Activated T-helper 2 cell treated with anti-CD3 and anti-CD28 coated beads, Interferon-gamma antibody, Interleukin-2, Interleukin-4, amounts not matched to agents 10 μg/mL and 5 μg/mL and 100 μg/mL, durations not matched to agents 14 hours and 24 hours and 36 hours (primary cell): Measurements from ENCODE around the gene NCKAP5. TPM values are rescaled to one million over a fixed set of nuclear protein-coding genes. Genes with fewer than 3 reads are reported as not detected.

Source experiments
- DNase-seq: peaks from one replicate; pipeline ENCODE4 v3.0.0; 2021; ENCODE audit warnings: low spot score
- H3K27ac Mint-ChIP-seq: one replicate; pipeline ENCODE4 v1.8.0; 2021; ENCODE audit warnings: mixed read lengths
- H3K27me3 Mint-ChIP-seq: one replicate; pipeline ENCODE4 v1.8.0; 2021; ENCODE audit warnings: low read depth, mixed read lengths
- H3K36me3 Mint-ChIP-seq: one replicate; pipeline ENCODE4 v1.8.0; 2021; ENCODE audit warnings: low read depth, mixed read lengths
- H3K4me1 Mint-ChIP-seq: one replicate; pipeline ENCODE4 v1.8.0; 2021; ENCODE audit warnings: low read depth, mixed read lengths
- H3K4me3 Mint-ChIP-seq: one replicate; pipeline ENCODE4 v1.8.0; 2021; ENCODE audit warnings: low read depth, mild to moderate bottlenecking, moderate library complexity, mixed read lengths
- H3K9me3 Mint-ChIP-seq: one replicate; pipeline ENCODE4 v1.8.0; 2021; ENCODE audit warnings: mixed read lengths
- intact Hi-C: fragments of 100-400 bp; cut with micrococcal nuclease; formaldehyde crosslinking; loops from one replicate; pipeline ENCODE4 v1.15.1; 2023
- total RNA-seq: library from RNA; stranded (reverse); gene quantifications from 2 replicates; pipeline ENCODE4 v1.2.3, GENCODE V29; 2022

Gene NCKAP5
- total RNA-seq, 1 donor from 2014 or later, result not detected

DNA sequence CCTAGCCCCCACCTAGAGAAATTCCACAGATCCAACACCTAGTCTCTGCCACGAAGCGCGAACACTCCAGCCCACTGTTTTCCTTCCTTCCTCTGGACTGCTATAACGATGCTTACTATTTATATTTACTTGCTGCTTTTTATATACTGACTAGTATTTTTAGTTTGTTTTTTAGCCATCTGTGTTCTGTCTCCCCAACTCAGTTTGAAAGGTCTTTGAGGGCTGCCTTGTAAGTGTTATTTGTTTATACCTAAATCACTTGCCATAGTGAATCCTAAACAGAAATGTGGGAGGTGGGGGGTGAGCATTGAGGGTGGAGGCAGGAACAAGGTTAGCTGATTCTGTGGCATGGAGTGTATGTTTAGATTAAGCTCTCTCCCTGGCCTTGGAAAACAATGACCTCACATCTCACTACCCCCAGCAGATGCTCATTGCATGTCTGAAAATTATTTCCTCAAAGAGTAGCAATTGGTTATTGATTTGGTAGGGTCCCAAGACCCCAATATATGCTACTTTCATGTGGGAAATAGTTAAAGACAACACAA is 1.1 kb upstream of the NCKAP5 start:
- DNase-seq, result no peak
- no peaks in the 10 kb centered on the region for H3K4me1 Mint-ChIP-seq
- H3K27me3 Mint-ChIP-seq, result peaks cover 13% of the 10 kb centered on the region
- no peak overlapping the region for H3K27ac Mint-ChIP-seq
- no peaks in the 10 kb centered on the region for H3K9me3 Mint-ChIP-seq
- H3K36me3 Mint-ChIP-seq, result no peaks in the 10 kb centered on the region
- no peak overlapping the region for H3K4me3 Mint-ChIP-seq
- intact Hi-C loops, result no loop called here

DNA sequence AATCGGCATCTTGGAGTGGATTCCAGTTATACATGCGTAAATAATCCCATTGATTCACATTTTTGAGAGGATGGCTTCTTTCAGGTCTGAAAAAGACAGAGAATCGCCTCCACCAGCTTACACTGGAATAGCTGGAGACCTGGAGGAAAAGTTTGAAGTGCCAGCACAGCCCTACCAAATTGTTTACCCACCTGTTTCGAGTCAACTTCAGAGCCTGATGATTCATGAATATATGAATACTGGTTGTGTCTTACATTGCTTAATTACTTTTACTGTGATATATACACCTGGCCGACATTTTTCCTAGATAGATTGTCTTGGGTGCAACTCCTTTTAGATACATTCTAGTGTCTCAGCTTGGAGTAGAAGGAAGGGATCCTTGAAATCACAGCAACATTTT is 335 bp upstream of the NCKAP5 start:
- Mint-ChIP-seq H3K4me1 (no peaks in the 10 kb centered on the region), H3K9me3 (no peaks in the 10 kb centered on the region), H3K4me3 (no peak overlapping the region), H3K36me3 (no peaks in the 10 kb centered on the region), H3K27me3 (peaks cover 13% of the 10 kb centered on the region), H3K27ac (no peak overlapping the region)
- no peak for DNase-seq
- intact Hi-C loops, result no loop called here

DNA sequence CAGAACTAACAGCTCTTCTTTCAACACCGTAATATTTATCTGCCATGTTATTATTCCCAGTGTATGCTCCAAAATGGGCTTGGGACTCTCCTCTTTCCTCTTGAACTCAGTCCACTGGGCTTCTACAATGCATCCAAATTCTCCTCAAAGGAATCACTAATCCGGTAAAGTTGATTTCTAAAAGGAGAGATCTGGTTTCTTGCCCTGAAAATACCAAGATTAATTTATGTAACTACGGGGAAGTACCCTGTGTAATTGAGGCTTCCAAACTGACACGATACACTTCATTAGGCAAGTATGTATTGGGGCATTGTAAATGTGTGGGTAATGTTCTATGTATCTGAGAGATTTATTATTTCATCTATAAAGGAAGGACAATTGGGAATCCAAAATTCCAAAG is 5.7 kb downstream of the NCKAP5 start:
- H3K4me3 Mint-ChIP-seq, result no peak overlapping the region
- H3K27me3 Mint-ChIP-seq, result no peaks in the 10 kb centered on the region

DNA sequence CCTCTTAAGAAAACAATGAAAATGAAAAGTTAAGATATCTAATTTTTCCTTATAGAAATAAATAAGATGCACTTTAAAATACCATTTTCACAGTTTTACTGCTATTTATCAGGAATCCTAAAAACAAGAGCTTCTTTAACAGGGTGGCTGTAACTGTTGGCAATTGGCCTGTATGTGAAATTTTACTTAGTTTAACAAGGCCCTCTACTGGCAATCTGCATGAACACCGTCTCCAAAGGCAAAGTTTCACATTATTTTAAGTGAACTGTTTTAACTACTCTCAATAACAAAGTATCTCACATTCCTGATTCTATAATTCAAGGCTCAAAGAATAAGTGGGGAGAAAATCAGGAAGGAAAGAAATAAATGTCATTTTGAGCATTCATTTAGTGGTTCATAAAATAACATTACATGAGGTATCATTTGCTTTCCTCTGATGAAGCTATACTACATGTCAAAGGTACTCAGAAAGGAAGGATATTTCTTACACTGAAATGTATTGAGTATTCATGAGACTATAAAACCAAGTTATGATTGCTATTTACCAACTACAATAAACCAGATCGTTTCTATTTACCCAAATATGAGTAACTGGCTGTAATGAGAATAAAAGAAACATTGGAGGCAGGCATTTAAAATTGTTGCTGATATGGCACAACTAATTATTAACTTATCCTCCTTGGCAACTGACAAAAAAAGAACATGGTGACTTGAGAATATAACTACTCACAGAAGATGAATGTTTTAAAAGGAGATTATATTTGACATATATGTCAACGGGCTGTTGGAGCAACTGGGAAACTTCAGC is 7.0 kb downstream of the NCKAP5 start:
- no peaks in the 10 kb centered on the region for H3K27me3 Mint-ChIP-seq
- H3K27ac Mint-ChIP-seq, result no peak overlapping the region
- no peak overlapping the region for H3K4me3 Mint-ChIP-seq
- H3K4me1 Mint-ChIP-seq, result no peaks in the 10 kb centered on the region
- intact Hi-C loops, result no loop called here
- no peaks in the 10 kb centered on the region for H3K9me3 Mint-ChIP-seq
- no peaks in the 10 kb centered on the region for H3K36me3 Mint-ChIP-seq
- DNase-seq, result no peak

More for the DNA sequence above, 5.7 kb downstream of the NCKAP5 start:
- Mint-ChIP-seq H3K9me3 (no peaks in the 10 kb centered on the region), H3K4me1 (no peaks in the 10 kb centered on the region), H3K36me3 (no peaks in the 10 kb centered on the region), H3K27ac (no peak overlapping the region)
- intact Hi-C loops, result no loop called here
- DNase-seq, result no peak

DNA sequence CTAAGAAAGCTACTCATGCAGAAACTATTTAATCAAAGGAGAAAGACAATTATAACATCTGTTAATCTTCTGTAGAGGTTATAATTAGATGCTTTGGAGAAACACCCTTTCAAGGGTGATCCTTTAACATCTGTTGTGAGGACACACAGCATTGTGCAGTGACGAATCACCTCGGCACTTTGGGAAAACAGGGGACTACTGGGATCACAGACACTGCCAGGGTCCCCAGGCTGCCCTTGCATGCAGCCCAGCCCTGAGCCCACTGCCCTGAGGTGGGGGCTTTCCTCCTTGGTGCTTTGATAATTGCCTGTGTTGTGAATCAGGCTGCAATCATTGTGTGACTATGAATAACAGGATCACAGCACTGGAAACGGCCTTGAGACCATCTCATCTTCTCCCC is 10.6 kb downstream of the NCKAP5 start:
- intact Hi-C loops, result no loop called here
- H3K27ac Mint-ChIP-seq, result no peak overlapping the region
- no peaks in the 10 kb centered on the region for H3K36me3 Mint-ChIP-seq
- H3K27me3 Mint-ChIP-seq, result no peaks in the 10 kb centered on the region
- no peaks in the 10 kb centered on the region for H3K9me3 Mint-ChIP-seq
- H3K4me1 Mint-ChIP-seq, result no peaks in the 10 kb centered on the region
- no peak overlapping the region for H3K4me3 Mint-ChIP-seq
- DNase-seq, result no peak

DNA sequence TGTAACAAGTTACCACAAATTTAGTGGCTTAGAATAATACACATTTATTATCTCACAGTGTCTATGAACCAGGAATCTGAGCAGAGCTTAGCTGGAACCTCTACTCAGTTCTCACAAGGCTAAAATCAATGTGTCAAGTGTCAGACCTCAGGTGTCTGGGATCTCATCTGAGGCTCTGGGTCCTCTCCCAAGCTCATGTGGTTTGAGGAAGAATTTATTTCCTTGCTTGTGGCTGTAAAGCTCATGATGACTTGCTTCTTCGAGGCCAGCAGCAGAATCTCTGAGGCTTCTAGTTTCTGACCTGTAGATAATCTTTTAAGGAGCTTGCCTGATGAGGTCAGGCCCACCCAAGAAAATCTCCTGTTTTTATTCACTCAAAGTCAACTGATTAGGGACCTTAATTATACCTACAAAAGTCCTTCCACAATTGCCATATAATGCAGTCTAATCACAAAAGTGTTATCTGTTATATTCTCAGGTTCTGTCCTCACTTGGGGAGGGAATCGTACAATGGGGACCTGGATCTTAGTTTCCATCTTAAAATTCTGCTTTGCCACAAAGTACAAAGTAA is 14.3 kb downstream of the NCKAP5 start:
- DNase-seq, result no peak
- no peak overlapping the region for H3K27ac Mint-ChIP-seq
- intact Hi-C loops, result no loop called here
- no peaks in the 10 kb centered on the region for H3K36me3 Mint-ChIP-seq
- no peaks in the 10 kb centered on the region for H3K27me3 Mint-ChIP-seq
- H3K9me3 Mint-ChIP-seq, result no peaks in the 10 kb centered on the region
- H3K4me1 Mint-ChIP-seq, result no peaks in the 10 kb centered on the region
- no peak overlapping the region for H3K4me3 Mint-ChIP-seq

DNA sequence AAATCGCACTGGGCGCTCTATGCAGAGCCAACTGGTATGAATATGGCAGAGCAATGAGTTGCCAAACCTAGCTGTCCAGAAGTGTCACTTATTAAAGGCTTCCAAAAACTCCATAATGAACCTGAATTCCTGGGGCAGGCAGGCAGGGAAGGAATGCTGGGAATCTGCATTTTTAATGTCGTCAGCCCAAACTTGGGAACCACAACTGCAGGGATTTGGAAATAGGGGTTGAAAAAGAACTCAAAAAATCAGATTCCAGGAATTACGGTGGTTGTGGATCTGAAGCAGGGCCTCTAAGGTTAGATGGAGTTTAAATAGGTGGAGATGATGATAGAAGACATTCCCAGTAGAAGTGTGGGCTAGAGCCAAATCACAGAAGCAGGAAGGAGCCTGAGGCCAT is 15.0 kb downstream of the NCKAP5 start:
- H3K36me3 Mint-ChIP-seq, result no peaks in the 10 kb centered on the region
- intact Hi-C loops, result no loop called here
- H3K27me3 Mint-ChIP-seq, result no peaks in the 10 kb centered on the region
- no peak overlapping the region for H3K27ac Mint-ChIP-seq
- no peak for DNase-seq
- H3K9me3 Mint-ChIP-seq, result no peaks in the 10 kb centered on the region
- H3K4me1 Mint-ChIP-seq, result no peaks in the 10 kb centered on the region
- no peak overlapping the region for H3K4me3 Mint-ChIP-seq

DNA sequence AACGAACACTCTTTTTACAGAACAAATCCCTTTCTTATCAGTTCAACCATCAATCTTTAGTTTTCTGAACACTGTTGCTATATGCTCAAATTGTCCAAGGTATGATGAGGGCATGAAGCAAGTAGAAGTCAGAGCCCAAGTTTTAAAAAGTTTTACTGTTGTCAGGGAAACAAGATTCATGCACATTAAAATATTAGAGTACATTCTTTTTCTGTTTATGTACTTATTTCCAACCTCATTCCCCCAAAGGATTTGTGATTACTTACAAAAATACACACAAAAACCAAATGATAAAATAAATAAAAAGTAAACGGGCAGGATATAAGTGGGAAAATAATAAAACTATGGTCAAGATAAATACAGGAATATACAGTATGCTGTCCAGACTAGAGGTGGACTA is 15.4 kb downstream of the NCKAP5 start:
- Mint-ChIP-seq H3K27me3 (no peaks in the 10 kb centered on the region), H3K36me3 (no peaks in the 10 kb centered on the region), H3K4me1 (no peaks in the 10 kb centered on the region), H3K9me3 (no peaks in the 10 kb centered on the region), H3K4me3 (no peak overlapping the region), H3K27ac (no peak overlapping the region)
- intact Hi-C loops, result no loop called here
- no peak for DNase-seq

DNA sequence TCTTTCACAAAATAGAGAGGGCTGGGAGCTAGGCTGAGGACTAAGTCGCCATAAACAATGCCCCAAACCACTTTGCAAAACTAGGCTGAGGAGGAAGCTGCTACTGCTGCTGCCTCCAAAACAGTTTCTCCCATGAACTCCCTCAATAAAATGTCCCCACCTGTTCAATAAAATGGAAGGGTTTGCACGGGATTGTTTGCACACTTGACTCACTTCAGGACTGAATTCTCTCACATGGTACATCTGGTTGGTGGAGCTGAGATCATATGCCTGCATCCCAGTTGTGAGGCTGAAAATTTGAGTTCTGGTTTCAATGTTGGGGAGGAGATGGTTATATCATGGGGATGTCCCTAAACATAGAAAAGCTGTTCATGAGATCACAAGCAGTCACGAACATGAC is 26.5 kb downstream of the NCKAP5 start:
- no peaks in the 10 kb centered on the region for H3K4me1 Mint-ChIP-seq
- H3K27ac Mint-ChIP-seq, result no peak overlapping the region
- H3K36me3 Mint-ChIP-seq, result no peaks in the 10 kb centered on the region
- no peaks in the 10 kb centered on the region for H3K27me3 Mint-ChIP-seq
- no peak overlapping the region for H3K4me3 Mint-ChIP-seq
- intact Hi-C loops, result no loop called here
- H3K9me3 Mint-ChIP-seq, result peaks cover 4% of the 10 kb centered on the region
- DNase-seq, result no peak

DNA sequence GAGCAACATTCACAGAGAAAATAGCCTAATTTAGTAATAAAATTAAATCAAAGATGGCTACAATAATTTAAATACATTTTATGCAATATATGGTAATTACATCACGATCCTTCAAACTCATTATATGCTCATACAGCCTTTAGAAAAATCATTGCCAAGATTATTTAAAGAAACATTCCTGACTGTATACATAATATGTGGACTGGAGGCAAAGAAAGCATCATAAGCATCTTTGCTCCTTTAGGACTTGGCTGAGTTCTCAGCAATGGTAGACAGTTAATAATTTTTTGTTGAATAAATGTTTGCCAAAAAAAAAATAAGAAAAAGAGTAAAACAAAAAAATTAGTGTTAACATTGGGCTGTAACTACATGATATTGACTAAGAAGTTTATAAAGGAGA is 26.9 kb downstream of the NCKAP5 start:
- no peaks in the 10 kb centered on the region for H3K4me1 Mint-ChIP-seq
- intact Hi-C loops, result no loop called here
- H3K27me3 Mint-ChIP-seq, result no peaks in the 10 kb centered on the region
- H3K27ac Mint-ChIP-seq, result no peak overlapping the region
- H3K36me3 Mint-ChIP-seq, result no peaks in the 10 kb centered on the region
- DNase-seq, result no peak
- peaks cover under 1% of the 10 kb centered on the region for H3K9me3 Mint-ChIP-seq
- no peak overlapping the region for H3K4me3 Mint-ChIP-seq

DNA sequence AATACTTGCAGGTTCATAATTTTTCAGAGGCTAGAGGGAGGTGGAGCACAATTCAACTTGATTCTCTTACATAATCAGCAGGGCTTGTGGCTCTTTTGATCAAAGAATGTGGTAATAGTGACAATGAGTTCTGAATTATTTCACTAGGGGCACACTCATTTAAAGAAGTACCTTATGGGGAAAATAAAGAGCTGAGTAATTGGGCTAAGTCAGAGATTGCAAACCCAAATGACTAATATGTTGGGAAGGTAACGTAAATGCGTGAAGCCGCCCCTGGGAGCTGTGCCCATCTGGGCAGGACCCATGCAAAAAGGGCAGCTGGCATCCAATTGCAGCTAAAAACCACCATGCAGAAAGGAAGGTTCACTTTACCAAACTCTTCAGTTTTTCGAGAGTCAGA is 35.3 kb downstream of the NCKAP5 start:
- Mint-ChIP-seq H3K27me3 (no peaks in the 10 kb centered on the region), H3K27ac (no peak overlapping the region), H3K4me3 (no peak overlapping the region), H3K4me1 (no peaks in the 10 kb centered on the region), H3K36me3 (no peaks in the 10 kb centered on the region), H3K9me3 (no peaks in the 10 kb centered on the region)
- intact Hi-C loops, result no loop called here
- DNase-seq, result no peak

DNA sequence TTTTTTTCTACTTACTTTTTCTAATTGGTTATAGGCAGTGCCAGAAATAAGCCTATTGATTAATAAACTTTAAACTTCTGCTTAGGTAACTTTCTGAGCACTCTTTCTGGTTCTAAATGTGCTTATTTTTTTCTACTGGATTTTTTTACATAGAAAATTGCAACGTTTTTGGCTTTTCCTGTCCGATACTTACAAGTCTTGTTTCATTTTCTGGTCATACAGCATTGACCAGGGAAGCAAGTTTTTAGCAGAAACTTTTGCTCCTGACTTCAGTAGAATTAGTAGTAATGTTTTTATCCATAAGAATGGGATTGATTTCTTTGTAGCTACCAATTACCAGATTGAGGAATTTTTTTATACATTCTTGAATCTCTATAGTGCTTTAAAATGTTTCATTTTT is 36.9 kb downstream of the NCKAP5 start:
- no peak for DNase-seq
- Mint-ChIP-seq H3K27ac (no peak overlapping the region), H3K9me3 (no peaks in the 10 kb centered on the region), H3K4me1 (no peaks in the 10 kb centered on the region), H3K27me3 (no peaks in the 10 kb centered on the region), H3K4me3 (no peak overlapping the region), H3K36me3 (no peaks in the 10 kb centered on the region)
- intact Hi-C loops, result no loop called here

DNA sequence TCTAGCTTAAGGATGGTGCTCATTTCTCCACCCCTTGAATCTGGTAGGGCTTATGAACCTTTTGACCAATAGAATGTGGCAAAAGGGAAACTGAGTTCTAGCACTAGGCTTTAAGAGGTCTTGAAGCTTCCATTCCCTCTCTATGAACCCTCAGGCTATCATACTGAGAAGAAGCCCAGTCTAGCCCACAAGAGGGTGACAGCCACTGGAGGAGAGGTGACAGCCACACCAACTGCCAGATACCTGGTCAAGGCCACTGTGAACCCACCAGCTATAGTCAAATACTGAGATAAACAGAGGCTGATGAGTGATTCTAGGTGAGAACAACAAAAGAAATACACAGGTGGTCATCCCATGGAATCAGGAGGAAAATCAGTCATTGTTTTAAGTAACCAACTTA is 37.6 kb downstream of the NCKAP5 start:
- H3K4me1 Mint-ChIP-seq, result no peaks in the 10 kb centered on the region
- intact Hi-C loops, result no loop called here
- no peaks in the 10 kb centered on the region for H3K9me3 Mint-ChIP-seq
- no peaks in the 10 kb centered on the region for H3K36me3 Mint-ChIP-seq
- no peak overlapping the region for H3K4me3 Mint-ChIP-seq
- H3K27ac Mint-ChIP-seq, result no peak overlapping the region
- DNase-seq, result no peak
- no peaks in the 10 kb centered on the region for H3K27me3 Mint-ChIP-seq
